ENCODE data around the gene BICD2. TPM values are rescaled to one million over a fixed set of nuclear protein-coding genes. Genes with fewer than 3 reads are reported as not detected.

The BICD2 gene
- total RNA-seq, 1 experiment from 2014 or later = 40.6 TPM

- H3K27me3 ChIP-seq (ENCODE audit: insufficient read depth, low read depth) = no peaks in the 10 kb centered on the region
- H2AFZ ChIP-seq = no peak overlapping the region
- no peaks in the 10 kb centered on the region for H4K20me1 ChIP-seq (ENCODE audit: insufficient read depth)
- TF ChIP-seq CTCF (conservative IDR thresholded peaks at IDR 0.05) = no peak
- no peak for TF ChIP-seq EZH2 (IDR thresholded peaks at IDR 0.05; ENCODE audit: low read depth)
- no peaks in the 10 kb centered on the region for H3K9me3 ChIP-seq (ENCODE audit: insufficient read depth, low read depth)
- H3K27ac ChIP-seq = no peak overlapping the region
- DNase-seq = no peak
- H3K4me2 ChIP-seq = no peak overlapping the region
- intact Hi-C loops (cut with micrococcal nuclease; ENCODE audit: unreplicated experiment) = no loop called here
- no peaks in the 10 kb centered on the region for H3K9me2 ChIP-seq (ENCODE audit: insufficient read depth)
- H3K36me3 ChIP-seq (ENCODE audit: low read depth) = no peaks in the 10 kb centered on the region
- H3K4me3 ChIP-seq = no peak overlapping the region
- no peaks in the 10 kb centered on the region for H3K4me1 ChIP-seq (replicated peaks; ENCODE audit: insufficient read depth)
- ChIA-PET POLR2A (ENCODE audit: unreplicated experiment) (interaction anchor here (0.9 kb wide), 1 partner anchor 103 kb away, joined by 3 read pairs; no protein-coding TSS in a partner anchor), CTCF (interaction anchor here (0.6 kb wide), 1 partner anchor 414 kb away, joined by 16 read pairs; no protein-coding TSS in a partner anchor)
- no peaks in the 10 kb centered on the region for H3K79me2 ChIP-seq (ENCODE audit: low read depth)
- H3F3A ChIP-seq (ENCODE audit: insufficient read depth, low read depth) = no peaks in the 10 kb centered on the region
- no TSS peak for BruUV-seq (replicated peaks)
Measured at GRCh38 chr9:92773810-92774209, 9.2 kb upstream of the BICD2 start.

- Histone ChIP-seq H3K4me2 (no peak overlapping the region), H3K79me2 (ENCODE audit: low read depth) (no peaks in the 10 kb centered on the region), H3K27me3 (ENCODE audit: insufficient read depth, low read depth) (no peaks in the 10 kb centered on the region), H3K4me1 (replicated peaks; ENCODE audit: insufficient read depth) (peaks cover 1% of the 10 kb centered on the region; the same call in 1 of the 2 replicates), H3K9me2 (ENCODE audit: insufficient read depth) (no peaks in the 10 kb centered on the region), H3K9me3 (ENCODE audit: insufficient read depth, low read depth) (no peaks in the 10 kb centered on the region), H3K36me3 (ENCODE audit: low read depth) (no peaks in the 10 kb centered on the region), H2AFZ (no peak overlapping the region), H4K20me1 (ENCODE audit: insufficient read depth) (no peaks in the 10 kb centered on the region), H3F3A (ENCODE audit: insufficient read depth, low read depth) (no peaks in the 10 kb centered on the region; the same call in 1 of the 2 replicates), H3K27ac (no peak overlapping the region), H3K4me3 (no peak overlapping the region)
- BruUV-seq (replicated peaks) = no TSS peak
- intact Hi-C loops (cut with micrococcal nuclease; ENCODE audit: unreplicated experiment) = no loop called here
- ChIA-PET CTCF (no interaction called here), POLR2A (ENCODE audit: unreplicated experiment) (no interaction called here)
- DNase-seq = no peak
- TF ChIP-seq CTCF (conservative IDR thresholded peaks at IDR 0.05) (no peak), EZH2 (IDR thresholded peaks at IDR 0.05; ENCODE audit: low read depth) (no peak)
Measured at GRCh38 chr9:92771309-92771708, 6.7 kb upstream of the BICD2 start.

GRCh38 chr9:92770360-92770995, 5.8 kb upstream of the BICD2 start:
- Histone ChIP-seq H3K4me3 (no peak overlapping the region), H2AFZ (no peak overlapping the region), H3K27ac (no peak overlapping the region), H3K36me3 (ENCODE audit: low read depth) (no peaks in the 10 kb centered on the region), H3K4me1 (replicated peaks; ENCODE audit: insufficient read depth) (peaks cover 8% of the 10 kb centered on the region), H3K9me2 (ENCODE audit: insufficient read depth) (no peaks in the 10 kb centered on the region), H4K20me1 (ENCODE audit: insufficient read depth) (no peaks in the 10 kb centered on the region), H3K9me3 (ENCODE audit: insufficient read depth, low read depth) (no peaks in the 10 kb centered on the region), H3K4me2 (no peak overlapping the region), H3K27me3 (ENCODE audit: insufficient read depth, low read depth) (no peaks in the 10 kb centered on the region), H3K79me2 (ENCODE audit: low read depth) (no peaks in the 10 kb centered on the region), H3F3A (ENCODE audit: insufficient read depth, low read depth) (peaks cover 6% of the 10 kb centered on the region; the same call in 1 of the 2 replicates)
- intact Hi-C loops (cut with micrococcal nuclease; ENCODE audit: unreplicated experiment) = no loop called here
- BruUV-seq (replicated peaks) = no TSS peak
- POLR2A ChIA-PET (ENCODE audit: unreplicated experiment) = no interaction called here
- no peak for DNase-seq
- CTCF ChIA-PET = no interaction called here
- TF ChIP-seq EZH2 (IDR thresholded peaks at IDR 0.05; ENCODE audit: low read depth) = no peak
- no peak for TF ChIP-seq CTCF (conservative IDR thresholded peaks at IDR 0.05)

Measured in PC-9 (cell line).